GF-D8 (cell line): ENCODE data around the gene ZNF554.
"Not testable (repeated sequence)": the region's sequence is repeated elsewhere in the genome, so short reads cannot be mapped to it uniquely, and the experiment has no call there.

Experiments
- DNase-seq: peaks from one replicate; lab custom pipeline; 2025; lab: John Stamatoyannopoulos, UW

ZNF554 gene

DNA sequence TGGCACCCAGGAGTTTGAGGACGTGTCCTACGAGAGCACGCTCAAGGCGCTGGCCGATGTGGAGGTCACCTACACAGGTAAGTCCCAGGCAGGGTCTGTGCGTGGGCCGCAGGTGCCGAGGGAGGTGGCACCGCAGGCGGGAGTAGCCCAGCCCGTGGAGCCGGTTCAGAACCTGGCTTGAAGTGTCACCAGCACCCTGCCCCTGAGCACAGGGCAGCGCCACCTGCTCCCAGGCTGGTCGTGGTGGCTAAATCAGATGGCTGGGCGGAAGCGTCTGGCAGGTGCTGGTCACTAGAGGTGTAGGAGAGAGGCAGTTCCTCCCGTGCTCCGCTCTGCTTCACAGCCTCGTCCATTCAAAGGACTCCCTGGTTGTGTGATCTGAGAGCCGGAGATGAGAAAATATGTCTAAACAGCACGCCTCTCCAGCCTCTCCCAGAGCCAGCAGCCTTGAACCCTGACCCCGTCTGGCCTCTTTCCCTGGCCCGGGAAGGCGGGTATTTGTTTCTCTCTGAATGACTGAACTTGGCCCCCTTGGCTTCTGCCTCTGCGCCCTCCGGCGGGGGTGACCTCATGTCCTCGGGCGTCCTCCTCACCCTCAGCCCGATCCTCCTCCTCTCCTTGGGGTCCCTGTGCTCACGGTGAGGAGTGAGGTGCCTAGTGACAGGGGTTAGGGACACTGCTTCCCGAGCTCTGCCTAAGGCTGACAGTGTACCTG, 29.0 kb upstream of the ZNF554 start:
- DNase-seq = no peak

DNA sequence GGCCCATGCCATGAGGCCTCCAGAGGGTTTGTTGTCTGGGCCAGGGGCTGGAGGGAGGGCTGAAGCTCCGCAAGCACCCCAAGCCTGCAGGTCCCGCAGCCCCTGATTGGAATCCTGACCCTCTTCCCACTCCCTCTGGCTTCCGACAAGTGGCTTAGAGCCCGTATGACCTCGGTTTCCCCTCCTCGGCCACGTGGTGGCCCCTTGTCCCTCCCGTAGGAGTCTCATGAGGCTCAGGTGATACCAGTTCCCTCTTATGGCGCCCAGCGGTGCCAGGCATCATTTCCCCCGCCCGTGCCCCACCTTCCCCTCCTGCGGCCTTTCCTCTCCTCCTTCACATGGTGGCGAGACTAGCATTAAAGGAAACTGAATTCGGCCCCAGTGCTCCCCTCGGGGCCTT, 28.2 kb upstream of the ZNF554 start:
- DNase-seq = no peak

DNA sequence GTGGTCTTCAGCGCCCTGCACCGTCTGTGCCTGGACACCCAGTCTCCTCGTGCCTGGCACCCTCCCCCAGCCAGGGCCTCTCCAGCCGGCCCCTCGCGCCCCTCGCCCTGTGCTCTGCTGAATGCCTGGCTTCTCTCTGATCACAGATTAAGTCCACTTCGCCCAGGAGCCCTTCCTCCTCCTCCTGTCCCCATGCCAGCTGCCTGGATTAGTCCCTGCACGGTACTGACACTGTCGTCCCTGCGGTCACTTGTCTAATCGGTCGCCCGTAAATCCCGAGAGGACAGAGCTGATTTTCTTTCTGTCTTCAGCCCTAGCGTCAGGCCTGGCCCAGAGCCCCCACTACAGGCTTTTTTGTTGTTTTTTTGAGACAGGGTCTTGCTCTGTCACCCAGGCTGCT, 27.8 kb upstream of the ZNF554 start:
- DNase-seq = no peak

DNA sequence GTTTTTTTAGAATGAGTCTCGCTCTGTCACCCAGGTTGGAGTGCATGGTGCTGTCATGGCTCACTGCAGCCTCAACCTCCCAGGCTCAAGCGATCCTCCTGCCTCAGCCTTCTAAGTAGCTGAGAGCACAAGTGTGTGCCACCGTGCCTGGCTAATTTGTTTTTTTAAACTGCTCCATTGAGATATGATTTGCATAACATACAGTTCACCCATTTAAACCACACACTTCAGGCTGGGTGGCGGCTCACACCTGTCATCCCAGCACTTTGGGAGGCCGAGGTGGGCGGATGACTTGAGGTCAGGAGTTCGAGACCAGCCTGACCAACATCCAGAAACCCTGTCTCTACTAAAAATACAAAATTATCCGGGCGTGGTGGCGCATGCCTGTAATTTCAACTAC, 27.0 kb upstream of the ZNF554 start:
- DNase-seq = not testable (repeated sequence)

DNA sequence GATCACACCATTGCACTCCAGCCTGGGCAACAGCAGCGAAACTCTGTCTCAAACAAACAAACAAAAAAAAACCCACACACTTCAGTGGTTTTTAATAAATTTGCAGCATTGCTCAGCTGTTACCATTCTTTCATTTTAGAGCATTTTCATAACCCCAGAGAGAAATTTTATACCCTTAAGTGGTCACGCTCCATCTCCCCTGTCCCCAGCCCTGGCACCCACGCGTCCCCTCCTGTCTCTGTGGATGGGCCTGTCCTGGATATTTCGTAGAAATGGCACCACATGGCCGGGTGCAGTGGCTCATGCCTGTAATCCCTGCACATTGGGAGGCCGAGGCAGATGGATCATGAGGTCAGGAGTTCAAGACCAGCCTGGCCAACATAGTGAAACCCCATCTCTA, 26.5 kb upstream of the ZNF554 start:
- no peak for DNase-seq

DNA sequence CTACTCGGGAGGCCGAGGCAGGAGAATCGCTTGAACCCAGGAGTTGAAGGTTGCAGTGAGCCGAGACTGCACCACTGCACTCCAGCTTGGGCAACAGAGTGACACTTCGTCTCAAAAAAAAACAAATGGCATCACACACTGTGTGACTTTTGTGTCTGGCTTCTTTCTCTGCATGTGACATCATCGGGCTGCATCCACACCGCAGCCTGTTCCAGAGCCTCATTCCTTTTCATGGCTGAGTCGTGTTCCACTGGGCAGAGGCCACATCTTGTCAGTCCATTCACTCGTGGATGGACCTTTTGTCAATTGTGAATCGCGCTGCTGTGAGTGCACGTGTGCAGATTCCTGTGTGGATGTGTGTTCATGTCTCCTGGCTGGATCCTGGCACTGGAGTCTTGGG, 26.1 kb upstream of the ZNF554 start:
- DNase-seq = no peak

DNA sequence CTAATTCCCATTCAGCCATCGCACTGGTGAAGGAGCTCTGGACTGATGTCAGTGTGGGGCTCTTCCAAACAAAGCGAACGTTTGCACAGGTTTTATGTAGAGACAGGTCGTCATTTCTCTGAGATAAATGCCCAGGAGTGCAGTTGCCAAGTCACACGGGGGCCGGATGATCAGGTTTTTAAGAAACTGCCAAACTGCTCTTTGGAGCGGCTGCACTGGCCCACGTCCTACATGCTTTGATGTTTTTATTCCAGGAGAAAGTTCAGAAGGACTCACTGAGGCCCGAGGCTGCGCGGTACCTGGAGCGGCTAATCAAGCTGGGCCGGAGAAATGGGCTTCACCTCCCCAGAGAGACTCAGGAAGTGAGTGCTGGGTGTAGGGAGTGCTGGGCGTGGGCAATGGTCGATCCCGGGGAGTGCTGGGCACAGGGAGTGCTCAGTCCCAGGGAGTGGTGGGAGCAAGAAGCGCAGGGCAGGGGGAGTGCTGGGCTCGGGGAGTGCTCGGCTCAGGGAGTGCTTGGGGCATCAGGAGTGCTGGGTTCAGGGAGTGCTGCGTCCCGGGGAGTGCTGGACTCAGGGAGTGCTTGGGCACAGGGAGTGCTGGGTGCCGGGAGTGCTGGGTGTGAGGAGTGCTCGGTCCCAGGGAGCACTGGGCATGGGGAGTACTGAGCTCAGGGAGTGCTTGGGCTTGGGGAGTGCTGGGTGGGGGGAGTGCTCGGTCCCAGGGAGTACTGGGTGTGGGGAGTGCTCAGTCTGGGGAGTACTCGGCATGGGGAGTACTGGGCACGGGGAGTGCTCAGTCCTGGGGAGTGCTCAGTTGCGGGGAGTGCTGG, 23.6 kb upstream of the ZNF554 start:
- DNase-seq = no peak

DNA sequence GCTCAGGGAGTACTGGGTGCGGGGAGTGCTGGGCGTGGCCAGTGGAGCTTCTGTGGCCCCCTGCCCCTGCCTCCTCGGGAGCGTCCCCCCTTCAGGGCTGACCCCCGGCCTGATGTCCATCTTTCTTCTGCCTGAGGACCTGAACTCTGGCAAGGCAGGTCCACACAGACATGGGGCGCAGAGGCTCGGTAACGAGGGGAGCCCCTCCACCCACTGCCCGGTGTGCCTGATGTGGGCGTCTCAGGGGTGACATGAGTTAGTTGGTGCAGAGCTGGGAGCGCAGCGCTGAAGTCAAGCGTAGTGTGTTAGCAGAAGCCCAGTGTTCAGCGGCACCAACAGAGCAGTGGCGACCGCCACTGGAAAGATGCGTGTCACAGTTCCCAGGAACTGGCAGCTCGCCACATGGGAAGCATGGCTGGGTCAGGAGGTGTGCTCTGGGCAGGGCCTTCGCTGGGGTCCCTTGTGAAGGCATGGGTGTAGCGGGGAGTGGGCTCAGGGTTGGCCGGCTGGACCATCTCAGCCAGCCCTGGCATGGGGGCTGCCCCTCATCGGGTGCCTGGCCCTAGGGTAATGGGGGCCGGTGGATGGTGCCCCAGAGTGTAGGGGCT, 22.9 kb upstream of the ZNF554 start:
- DNase-seq = no peak

DNA sequence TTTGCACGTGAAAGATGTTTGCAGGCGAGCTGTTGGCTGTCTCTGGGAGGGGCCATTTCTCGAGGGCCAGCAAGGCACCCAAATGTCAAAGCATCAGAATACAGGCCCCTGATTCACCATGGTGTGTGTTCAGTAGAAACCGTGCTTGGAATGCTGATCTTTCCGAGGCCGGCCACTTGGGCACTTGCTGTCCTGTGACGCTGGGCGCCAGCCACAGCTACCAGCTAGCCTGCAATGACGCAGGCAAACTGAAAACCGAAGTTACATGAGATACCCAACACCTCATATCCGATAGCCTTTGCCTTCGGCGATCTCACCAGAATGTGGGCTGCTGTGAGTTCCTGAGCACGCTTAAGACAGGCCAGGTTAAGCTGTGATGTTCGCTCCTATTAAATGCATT, 22.4 kb upstream of the ZNF554 start:
- no peak for DNase-seq

DNA sequence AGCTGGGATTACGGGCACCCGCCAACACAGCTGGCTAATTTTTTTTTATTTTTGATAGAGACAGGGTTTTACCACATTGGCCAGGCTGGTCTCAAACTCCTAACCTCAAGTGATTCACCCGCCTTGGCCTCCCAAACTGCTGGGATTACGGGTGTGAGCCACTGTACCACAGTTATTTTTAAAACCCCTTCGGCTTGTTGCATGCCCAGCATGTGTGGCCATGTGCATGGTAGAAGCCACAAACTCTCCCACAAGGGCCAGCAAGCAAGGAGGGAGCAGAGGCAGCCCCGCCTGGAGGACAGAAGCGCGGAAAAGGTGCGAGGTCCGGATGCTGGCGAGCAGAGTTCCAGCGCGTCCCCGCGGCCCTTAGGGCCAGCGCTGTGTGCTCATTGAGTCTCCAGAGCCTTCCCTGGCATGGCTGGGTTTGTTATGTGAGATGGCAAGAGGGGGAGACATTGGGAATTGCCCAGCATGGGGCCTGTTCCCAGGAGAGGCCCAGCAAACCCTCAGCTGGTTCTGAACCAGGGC, 21.4 kb upstream of the ZNF554 start:
- no peak for DNase-seq

DNA sequence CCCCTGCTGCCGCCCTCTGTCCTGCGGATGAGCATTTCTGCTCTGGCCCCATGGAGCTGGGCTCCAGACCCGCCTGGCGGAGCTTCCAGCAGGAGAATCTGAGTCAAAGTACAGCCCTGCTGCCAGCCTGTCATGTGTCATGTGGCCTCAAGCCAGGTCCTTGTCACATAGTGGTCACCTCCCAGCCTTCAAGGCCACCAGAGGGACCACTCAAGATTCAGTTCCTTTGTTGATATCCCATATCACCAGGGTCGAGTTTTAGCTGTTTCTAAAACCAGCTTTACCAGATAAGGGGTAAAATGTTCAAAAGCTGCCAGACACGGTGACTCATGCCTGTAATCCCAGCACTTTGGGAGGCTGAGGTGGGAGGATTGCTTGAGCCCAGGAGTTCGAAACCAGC, 20.9 kb upstream of the ZNF554 start:
- DNase-seq = no peak

DNA sequence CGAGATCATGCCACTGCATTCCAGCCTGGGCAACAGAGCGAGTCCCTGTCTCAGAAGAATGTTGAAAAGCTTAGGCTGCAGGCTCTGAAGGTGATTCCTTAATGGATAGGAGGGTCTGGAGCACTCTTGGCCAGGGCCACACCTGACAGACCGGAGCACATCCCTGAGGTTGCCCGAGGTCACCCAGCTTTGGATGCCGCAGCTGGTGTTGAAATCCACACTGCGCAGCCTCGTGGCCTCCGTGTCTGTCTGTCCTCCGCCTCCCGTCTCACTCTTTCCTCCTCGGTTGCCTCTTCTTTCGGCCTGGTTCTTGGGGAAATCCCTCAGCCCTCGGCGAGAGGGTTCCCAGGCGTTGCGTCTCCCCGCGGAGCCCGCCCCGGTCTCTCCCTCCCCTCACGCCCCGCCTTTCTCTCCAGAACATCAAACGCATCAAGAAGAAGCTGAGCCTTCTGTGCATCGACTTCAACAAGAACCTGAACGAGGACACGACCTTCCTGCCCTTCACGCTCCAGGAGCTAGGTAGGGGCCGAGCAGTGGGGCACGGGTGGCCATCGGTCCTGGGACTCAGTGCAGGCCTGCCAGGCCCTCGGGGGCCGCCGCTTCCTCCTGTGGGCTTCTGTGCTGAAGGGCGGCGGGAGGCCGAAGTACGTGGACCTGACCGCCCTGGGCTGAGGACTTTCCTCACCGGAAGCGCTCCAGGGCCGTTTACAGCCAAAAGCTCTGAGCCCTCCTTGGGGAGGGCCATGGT, 20.2 kb upstream of the ZNF554 start:
- no peak for DNase-seq

DNA sequence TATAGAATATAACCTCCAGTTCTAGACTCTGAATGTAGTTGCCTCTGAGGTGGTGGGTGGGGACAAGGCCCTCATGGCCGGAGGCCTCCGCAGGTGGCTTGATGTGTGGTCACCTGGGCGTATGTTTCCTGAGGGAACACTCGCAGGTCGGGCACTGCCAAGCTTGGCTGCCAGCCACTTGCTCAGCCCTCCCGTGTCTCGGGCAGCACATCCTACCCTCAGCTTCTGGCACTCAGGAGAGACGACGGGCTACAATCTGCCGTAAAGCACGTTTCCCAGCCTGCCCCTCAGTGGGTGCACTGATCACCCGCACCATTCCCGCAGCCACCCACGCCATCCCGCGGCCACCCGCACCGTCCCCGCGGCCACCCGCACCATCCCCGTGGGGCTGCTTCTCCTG, 19.2 kb upstream of the ZNF554 start:
- no peak for DNase-seq

DNA sequence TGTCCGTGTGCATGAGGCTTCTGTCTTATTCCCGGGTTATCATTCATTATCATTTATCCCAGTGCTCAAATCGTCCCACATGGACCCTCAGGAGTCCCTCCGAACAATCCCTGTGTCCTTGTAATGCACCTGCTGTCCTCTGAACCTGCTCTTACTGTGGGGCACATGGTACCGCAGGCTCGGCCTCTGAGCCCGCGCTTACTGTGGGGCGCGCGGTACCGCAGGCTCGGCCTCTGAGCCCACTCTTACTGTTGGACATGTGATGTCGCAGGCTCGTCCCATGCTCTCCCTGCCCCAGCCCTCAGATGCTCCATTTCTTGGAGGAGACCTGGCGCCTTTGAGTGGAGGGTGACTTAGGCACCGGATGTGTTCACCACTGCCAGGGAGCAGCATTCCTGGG, 16.8 kb upstream of the ZNF554 start:
- no peak for DNase-seq

DNA sequence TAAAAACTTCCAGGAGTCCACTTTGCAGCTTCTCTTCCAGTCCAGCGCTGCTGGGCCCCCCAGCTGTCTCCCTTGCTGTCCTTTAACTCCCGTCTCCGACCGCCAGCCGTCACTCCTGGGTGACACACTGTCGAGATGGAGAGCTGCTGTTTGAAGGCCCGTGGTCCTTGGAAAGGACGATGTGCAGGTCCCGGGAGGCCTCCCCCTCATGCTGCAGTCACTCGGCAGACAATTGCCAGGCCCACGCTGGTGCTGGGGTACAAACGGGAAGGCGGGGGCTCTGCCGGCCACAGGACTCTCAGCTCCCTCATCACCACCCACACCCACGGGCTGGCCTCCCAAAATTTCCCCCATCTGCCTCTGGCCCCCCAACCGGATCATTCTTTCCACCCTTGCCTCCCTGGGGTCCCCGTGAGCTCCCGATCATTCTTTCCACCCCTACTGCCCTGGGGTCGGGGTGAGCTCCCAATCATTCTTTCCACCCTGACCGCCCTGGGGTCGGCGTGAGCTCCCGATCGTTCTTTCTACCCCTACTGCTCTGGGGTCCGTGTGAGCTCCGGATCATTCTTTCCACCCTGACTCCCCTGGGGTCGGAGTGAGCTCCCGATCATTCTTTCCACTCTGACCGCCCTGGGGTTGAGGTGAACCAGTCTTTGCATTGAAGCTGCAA, 16.0 kb upstream of the ZNF554 start:
- no peak for DNase-seq

DNA sequence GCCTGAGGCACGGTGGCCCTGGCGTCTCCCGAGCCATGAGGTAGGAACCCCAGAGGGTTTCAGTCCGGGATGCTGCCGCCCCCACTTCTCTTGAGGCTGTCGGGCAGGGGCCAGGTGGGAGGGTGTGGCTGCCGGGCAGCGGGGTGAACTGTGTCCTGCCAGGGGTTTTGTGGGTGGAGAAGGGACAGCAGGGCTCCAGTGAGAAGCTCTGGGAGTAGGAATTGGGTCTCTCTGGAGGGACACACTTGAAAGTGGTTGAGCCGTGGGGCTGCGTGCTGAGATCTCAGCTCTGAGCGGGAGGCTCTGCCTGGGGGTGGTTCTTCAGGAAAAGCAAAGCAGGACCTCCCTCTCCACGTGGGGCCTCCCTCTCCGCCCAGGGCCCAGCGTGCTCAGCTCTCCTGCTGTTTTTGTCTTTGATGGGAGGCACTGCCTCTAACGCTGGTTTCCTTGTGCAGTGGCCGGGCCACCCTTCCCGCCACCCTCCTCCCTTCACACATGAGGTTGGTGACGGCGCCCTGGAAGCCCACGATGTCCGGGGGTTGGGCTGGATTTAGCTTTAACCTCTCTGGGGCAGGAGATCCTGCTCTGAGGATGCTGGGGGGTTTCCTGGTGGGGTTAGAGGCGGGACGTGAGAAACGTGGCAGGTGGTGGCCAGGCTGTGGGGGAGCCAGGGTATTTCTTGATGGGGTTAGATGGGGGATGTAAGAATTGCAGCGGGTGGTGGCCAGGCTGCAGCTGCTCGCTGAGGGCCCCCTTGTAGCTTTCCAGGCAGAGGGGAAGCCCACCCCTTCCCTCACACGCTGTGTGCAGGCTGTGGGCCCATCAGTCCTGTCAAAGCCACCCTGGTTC, 15.3 kb upstream of the ZNF554 start:
- no peak for DNase-seq

DNA sequence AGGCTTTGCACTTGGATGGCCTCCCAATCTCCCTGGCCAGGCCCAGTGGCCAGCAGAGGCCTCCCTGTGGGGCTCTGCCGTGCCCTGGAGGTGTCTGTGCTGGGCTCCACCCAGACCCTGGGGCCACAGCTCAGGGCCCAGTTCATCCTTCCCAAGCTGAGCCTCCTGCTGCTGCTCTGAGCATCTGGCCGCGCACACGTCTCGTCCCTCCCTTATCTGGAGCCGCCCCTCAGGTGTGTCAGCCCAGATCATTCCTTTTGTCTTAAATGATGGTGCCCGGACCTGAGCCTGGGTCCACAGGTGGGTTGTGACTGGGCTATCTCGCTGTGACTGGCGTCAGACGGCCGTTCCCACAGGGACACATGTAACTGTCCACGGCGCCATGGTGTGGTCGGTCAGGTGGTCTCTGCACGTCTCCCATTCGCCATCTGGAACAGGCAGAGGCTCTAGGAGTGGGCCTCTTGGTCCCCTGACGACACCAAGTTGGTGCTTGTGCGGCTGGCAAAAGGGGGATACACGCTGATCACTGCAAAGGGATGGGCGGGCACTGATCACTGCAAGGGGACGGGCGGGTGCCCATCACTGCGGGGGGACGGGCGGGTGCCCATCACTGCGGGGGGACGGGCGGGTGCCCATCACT, 14.3 kb upstream of the ZNF554 start:
- DNase-seq = no peak

DNA sequence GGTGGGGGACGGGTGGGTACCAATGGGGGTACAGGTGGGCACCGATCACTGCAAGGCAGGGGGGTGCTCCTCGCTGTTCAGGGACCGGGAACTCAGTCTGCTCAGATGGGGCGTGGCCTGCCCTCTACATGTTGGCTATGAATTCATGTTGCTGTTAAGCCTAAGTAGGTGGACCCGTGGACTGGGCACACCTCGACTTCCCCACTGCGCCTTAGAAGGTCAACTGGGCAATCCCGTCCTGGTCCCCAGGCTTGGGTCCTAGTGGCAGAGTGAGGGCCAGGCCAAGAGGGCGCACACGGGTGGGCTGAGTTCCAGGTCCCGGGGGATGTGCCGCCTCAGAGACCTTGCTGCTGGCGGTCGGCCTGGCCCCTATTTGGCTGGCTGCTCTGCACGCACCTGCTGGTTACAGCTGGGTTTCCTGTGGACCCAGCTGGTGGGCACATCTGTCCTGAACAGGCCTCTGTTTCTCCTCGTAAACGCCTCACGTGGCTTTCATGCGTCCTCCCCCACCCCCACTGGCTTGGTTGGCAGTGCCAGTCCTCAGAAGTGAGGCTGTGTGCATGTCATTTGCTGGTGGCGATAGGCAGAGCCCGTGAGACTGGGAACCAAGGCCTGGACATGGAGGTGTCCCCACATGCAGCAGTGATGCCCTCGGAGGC, 13.5 kb upstream of the ZNF554 start:
- no peak for DNase-seq

DNA sequence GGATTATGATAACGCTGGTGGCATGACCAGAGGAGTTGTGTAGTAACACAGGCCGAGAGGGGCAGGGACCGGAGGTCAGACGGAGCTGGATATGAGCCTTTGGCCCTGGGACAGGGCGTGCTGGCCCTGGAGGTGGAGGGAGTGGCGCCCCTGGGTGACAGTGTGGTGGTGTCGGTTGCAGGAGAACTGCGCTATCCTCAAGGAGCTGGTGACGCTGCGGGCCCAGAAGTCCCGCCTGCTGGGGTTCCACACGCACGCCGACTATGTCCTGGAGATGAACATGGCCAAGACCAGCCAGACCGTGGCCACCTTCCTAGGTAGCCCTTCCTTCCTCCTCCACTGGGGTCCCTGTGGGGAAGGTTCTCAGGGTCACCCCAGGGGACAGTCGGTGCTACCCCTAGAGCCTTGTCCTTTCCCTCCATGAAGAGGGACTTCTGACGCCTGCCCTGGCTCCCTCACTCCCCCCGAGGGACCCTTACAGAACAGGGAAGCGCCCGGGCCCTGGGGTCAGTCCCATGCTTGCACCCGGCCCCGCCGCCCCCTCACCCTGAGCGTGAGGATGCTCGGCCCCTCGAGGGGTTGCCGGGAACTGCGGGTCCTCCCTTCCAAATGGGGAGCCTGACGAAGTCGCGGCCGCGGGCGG, 12.8 kb upstream of the ZNF554 start:
- no peak for DNase-seq
